Measurements from ENCODE around the gene KLC3.

Gene KLC3

DNA sequence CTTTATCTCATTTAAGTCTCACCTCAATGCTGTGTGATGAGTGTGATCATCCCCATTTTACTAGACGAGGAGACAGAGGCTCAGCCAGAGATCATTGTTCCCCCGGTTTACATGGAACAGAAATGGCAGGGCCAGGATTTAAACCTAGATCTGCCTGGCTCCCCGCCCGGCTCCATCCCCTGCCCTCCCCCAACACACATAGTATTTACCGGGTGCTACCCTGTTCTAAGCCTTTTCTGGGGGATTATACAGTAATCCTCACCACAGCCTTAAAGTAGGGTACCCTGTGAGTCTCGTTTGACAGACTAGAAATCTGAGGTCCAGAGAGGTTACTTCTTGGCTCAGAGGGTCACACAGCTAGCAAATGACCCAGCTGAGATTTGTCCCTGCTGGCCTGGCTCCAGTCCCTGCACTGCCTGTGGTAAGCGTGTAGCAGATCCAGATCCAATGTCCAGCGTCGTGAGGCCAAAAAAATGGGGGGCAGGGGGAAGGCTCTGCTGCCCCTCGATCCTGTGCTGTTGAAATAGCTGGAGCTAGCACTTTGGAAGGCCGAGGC is 3.8 kb upstream of the KLC3 start:
- H3K27me3 ChIP-seq (ENCODE audit: control insufficient read depth in 1 of 2, insufficient read depth in 1 of 2, low read length in 2 of 2), result peaks cover 15 to 21% of the 10 kb centered on the region in 2 experiments
- no peak for DNase-seq
- peak overlapping the region; percentile 68 for H4K91ac ChIP-seq (ENCODE audit: low read length)
- H3K23ac ChIP-seq (ENCODE audit: low read length in 2 of 2), result no peak overlapping the region
- no peak overlapping the region for H3K14ac ChIP-seq (ENCODE audit: low read length in 2 of 2)
- no peaks in the 10 kb centered on the region for H3K79me1 ChIP-seq (replicated peaks; ENCODE audit: low read length, poor library complexity, severe bottlenecking)
- no peaks in the 10 kb centered on the region for H3K36me3 ChIP-seq (ENCODE audit: control insufficient read depth in 1 of 2, insufficient read depth in 2 of 2, low read depth in 1 of 2, low read length in 2 of 2)
- H3K9me3 ChIP-seq (ENCODE audit: control insufficient read depth, low read length), result no peaks in the 10 kb centered on the region
- H3K4me3 ChIP-seq (ENCODE audit: insufficient read depth in 1 of 2, low read depth in 1 of 2, low read length in 2 of 2), result no peak overlapping the region
- H3K27ac ChIP-seq (ENCODE audit: low read length, poor library complexity, severe bottlenecking), result no peak overlapping the region
- no peak overlapping the region for H3K18ac ChIP-seq (ENCODE audit: low read depth in 1 of 2, low read length in 2 of 2)
- peaks cover 12% of the 10 kb centered on the region for H3K4me1 ChIP-seq (ENCODE audit: control insufficient read depth, insufficient read depth, low read depth, low read length)
- H3K9ac ChIP-seq (ENCODE audit: low read length), result no peak overlapping the region
- no peak overlapping the region for H2AK5ac ChIP-seq (ENCODE audit: low read length, severe bottlenecking)
- H2BK5ac ChIP-seq (ENCODE audit: low read depth, low read length, poor library complexity, severe bottlenecking), result no peak overlapping the region
- no peak overlapping the region for H2BK15ac ChIP-seq (ENCODE audit: low read depth, poor library complexity, severe bottlenecking)
- H3K4ac ChIP-seq (ENCODE audit: low read depth in 1 of 2, low read length in 2 of 2), result no peak overlapping the region
- H2BK12ac ChIP-seq (ENCODE audit: low read length in 2 of 2), result no peak overlapping the region
- WGBS, result 84% methylated on average over 11 of the region's 11 CpGs
- no peak overlapping the region for H2BK120ac ChIP-seq (ENCODE audit: low read depth, low read length)
- no peak overlapping the region for H3K4me2 ChIP-seq (ENCODE audit: low read length, poor library complexity, severe bottlenecking)
- no peak overlapping the region for H4K8ac ChIP-seq (ENCODE audit: low read length)
- H2AFZ ChIP-seq (ENCODE audit: low read depth, low read length), result no peak overlapping the region

DNA sequence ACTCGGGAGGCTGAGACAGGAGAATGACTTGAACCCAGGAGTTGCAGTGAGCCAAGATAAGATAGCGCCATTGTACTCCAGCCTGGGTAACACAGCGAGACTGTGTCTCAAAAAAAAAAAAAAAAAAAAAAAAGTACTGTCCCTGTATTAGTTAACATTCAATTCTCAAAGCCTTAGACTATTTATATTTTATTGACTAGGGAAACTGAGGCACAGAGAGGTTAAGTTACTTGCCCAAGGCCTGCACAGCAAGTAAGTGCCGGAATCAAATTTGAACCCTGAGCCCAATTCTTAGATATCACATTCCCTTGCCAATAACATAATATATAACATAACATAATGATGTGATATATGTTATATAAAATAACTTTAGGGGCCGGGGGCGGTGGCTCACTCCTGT is 921 bp upstream of the KLC3 start:
- H3K9ac ChIP-seq (ENCODE audit: low read length), result no peak overlapping the region
- H3K4ac ChIP-seq (ENCODE audit: low read depth in 1 of 2, low read length in 2 of 2), result no peak overlapping the region
- H2BK15ac ChIP-seq (ENCODE audit: low read depth, poor library complexity, severe bottlenecking), result no peak overlapping the region
- no peak overlapping the region for H2BK5ac ChIP-seq (ENCODE audit: low read depth, low read length, poor library complexity, severe bottlenecking)
- no peak overlapping the region for H2BK12ac ChIP-seq (ENCODE audit: low read length in 2 of 2)
- no peak overlapping the region for H4K91ac ChIP-seq (ENCODE audit: low read length)
- no peak overlapping the region for H3K4me3 ChIP-seq (ENCODE audit: insufficient read depth in 1 of 2, low read depth in 1 of 2, low read length in 2 of 2)
- H3K14ac ChIP-seq (ENCODE audit: low read length in 2 of 2), result no peak overlapping the region
- H2AK5ac ChIP-seq (ENCODE audit: low read length, severe bottlenecking), result no peak overlapping the region
- H3K36me3 ChIP-seq (ENCODE audit: control insufficient read depth in 1 of 2, insufficient read depth in 2 of 2, low read depth in 1 of 2, low read length in 2 of 2), result no peaks in the 10 kb centered on the region
- H3K23ac ChIP-seq (ENCODE audit: low read length in 2 of 2), result no peak overlapping the region
- 92% methylated on average over 3 of the region's 6 CpGs for WGBS
- no peak overlapping the region for H2AFZ ChIP-seq (ENCODE audit: low read depth, low read length)
- H4K8ac ChIP-seq (ENCODE audit: low read length), result no peak overlapping the region
- no peak overlapping the region for H3K27ac ChIP-seq (ENCODE audit: low read length, poor library complexity, severe bottlenecking)
- H3K18ac ChIP-seq (ENCODE audit: low read depth in 1 of 2, low read length in 2 of 2), result no peak overlapping the region
- DNase-seq, result no peak
- H3K9me3 ChIP-seq (ENCODE audit: control insufficient read depth, low read length), result no peaks in the 10 kb centered on the region
- peaks cover 18 to 28% of the 10 kb centered on the region in 2 experiments for H3K27me3 ChIP-seq (ENCODE audit: control insufficient read depth in 1 of 2, insufficient read depth in 1 of 2, low read length in 2 of 2)
- H2BK120ac ChIP-seq (ENCODE audit: low read depth, low read length), result no peak overlapping the region
- H3K79me1 ChIP-seq (replicated peaks; ENCODE audit: low read length, poor library complexity, severe bottlenecking), result no peaks in the 10 kb centered on the region
- no peak overlapping the region for H3K4me2 ChIP-seq (ENCODE audit: low read length, poor library complexity, severe bottlenecking)
- H3K4me1 ChIP-seq (ENCODE audit: control insufficient read depth, insufficient read depth, low read depth, low read length), result peaks cover 12% of the 10 kb centered on the region

DNA sequence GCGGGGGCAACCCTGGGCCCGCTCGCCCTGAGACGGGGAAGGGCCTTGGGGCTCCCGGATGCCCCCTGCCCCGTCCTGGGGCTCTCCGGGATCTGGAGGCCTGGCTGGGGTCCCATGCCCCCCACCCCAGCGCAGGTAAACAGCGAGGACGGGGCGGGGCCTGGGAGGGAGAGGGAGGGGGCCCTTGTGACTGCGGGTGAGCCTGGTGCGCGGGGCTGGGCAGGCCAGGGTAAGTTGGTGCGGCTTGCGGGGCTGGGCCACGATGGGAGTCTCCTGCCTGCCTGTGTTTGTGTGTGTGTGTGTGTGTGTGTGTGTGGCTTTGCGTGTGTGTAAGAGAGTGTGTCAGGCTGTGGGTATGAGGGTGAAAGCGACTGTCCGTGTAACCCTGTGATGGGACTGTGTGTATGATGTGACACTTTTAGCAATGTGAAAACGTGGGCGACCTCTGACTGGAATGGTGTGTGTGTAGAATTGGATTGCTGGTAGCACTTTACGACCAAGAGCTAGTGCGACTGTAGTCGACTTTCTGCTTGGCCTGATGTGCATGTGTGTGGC is 426 bp downstream of the KLC3 start:
- Histone ChIP-seq H2BK120ac (ENCODE audit: low read depth, low read length) (no peak overlapping the region), H2AFZ (ENCODE audit: low read depth, low read length) (no peak overlapping the region), H3K79me1 (replicated peaks; ENCODE audit: low read length, poor library complexity, severe bottlenecking) (no peaks in the 10 kb centered on the region), H3K36me3 (ENCODE audit: control insufficient read depth in 1 of 2, insufficient read depth in 2 of 2, low read depth in 1 of 2, low read length in 2 of 2) (no peaks in the 10 kb centered on the region), H3K9ac (ENCODE audit: low read length) (no peak overlapping the region), H2BK5ac (ENCODE audit: low read depth, low read length, poor library complexity, severe bottlenecking) (no peak overlapping the region), H2AK5ac (ENCODE audit: low read length, severe bottlenecking) (no peak overlapping the region), H2BK12ac (ENCODE audit: low read length in 2 of 2) (peak overlapping the region in 1 of 2 experiments; percentile 56), H3K4ac (ENCODE audit: low read depth in 1 of 2, low read length in 2 of 2) (no peak overlapping the region), H3K4me2 (ENCODE audit: low read length, poor library complexity, severe bottlenecking) (peak overlapping the region; percentile 68), H3K9me3 (ENCODE audit: control insufficient read depth, low read length) (no peaks in the 10 kb centered on the region), H3K18ac (ENCODE audit: low read depth in 1 of 2, low read length in 2 of 2) (no peak overlapping the region), H3K23ac (ENCODE audit: low read length in 2 of 2) (no peak overlapping the region), H3K27me3 (ENCODE audit: control insufficient read depth in 1 of 2, insufficient read depth in 1 of 2, low read length in 2 of 2) (peaks cover 25 to 36% of the 10 kb centered on the region in 2 experiments), H3K4me1 (ENCODE audit: control insufficient read depth, insufficient read depth, low read depth, low read length) (peaks cover 12% of the 10 kb centered on the region), H3K4me3 (ENCODE audit: insufficient read depth in 1 of 2, low read depth in 1 of 2, low read length in 2 of 2) (peak overlapping the region in 1 of 2 experiments; percentile 38), H3K14ac (ENCODE audit: low read length in 2 of 2) (no peak overlapping the region), H3K27ac (ENCODE audit: low read length, poor library complexity, severe bottlenecking) (no peak overlapping the region), H2BK15ac (ENCODE audit: low read depth, poor library complexity, severe bottlenecking) (peak overlapping the region; percentile 62), H4K91ac (ENCODE audit: low read length) (no peak overlapping the region), H4K8ac (ENCODE audit: low read length) (peak overlapping the region; percentile 62)
- DNase-seq, result peak; percentile 29
- WGBS, result 21% methylated on average over 24 of the region's 25 CpGs

DNA sequence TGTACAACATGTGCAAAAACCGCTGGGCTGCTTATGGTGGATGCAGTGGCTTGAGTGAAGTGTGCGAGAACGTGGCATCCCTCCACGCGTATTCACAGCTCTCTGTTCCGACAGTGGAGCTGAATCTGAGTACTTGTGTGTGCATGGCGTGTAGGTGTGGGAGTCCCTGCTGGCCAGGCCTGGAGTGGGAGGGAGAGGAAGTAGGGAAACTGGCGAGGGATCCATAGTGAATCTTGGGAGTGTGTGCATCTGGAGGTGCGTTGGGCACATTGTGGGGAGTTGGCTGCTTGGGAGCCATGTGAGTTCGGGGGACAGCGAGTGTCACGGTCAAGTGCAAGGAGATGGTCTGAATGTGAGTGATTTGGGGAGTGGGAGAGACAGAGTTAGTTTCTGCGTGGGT is 2.4 kb downstream of the KLC3 start:
- Histone ChIP-seq H3K4me3 (ENCODE audit: insufficient read depth in 1 of 2, low read depth in 1 of 2, low read length in 2 of 2) (no peak overlapping the region), H4K91ac (ENCODE audit: low read length) (no peak overlapping the region), H3K36me3 (ENCODE audit: control insufficient read depth in 1 of 2, insufficient read depth in 2 of 2, low read depth in 1 of 2, low read length in 2 of 2) (no peaks in the 10 kb centered on the region), H3K79me1 (replicated peaks; ENCODE audit: low read length, poor library complexity, severe bottlenecking) (no peaks in the 10 kb centered on the region), H2AFZ (ENCODE audit: low read depth, low read length) (no peak overlapping the region), H3K23ac (ENCODE audit: low read length in 2 of 2) (no peak overlapping the region), H3K27ac (ENCODE audit: low read length, poor library complexity, severe bottlenecking) (no peak overlapping the region), H3K9ac (ENCODE audit: low read length) (no peak overlapping the region), H2BK15ac (ENCODE audit: low read depth, poor library complexity, severe bottlenecking) (no peak overlapping the region), H2AK5ac (ENCODE audit: low read length, severe bottlenecking) (no peak overlapping the region), H2BK5ac (ENCODE audit: low read depth, low read length, poor library complexity, severe bottlenecking) (no peak overlapping the region), H3K27me3 (ENCODE audit: control insufficient read depth in 1 of 2, insufficient read depth in 1 of 2, low read length in 2 of 2) (peaks cover 25 to 45% of the 10 kb centered on the region in 2 experiments), H3K9me3 (ENCODE audit: control insufficient read depth, low read length) (no peaks in the 10 kb centered on the region), H3K4me1 (ENCODE audit: control insufficient read depth, insufficient read depth, low read depth, low read length) (peaks cover 12% of the 10 kb centered on the region), H3K18ac (ENCODE audit: low read depth in 1 of 2, low read length in 2 of 2) (no peak overlapping the region), H3K14ac (ENCODE audit: low read length in 2 of 2) (no peak overlapping the region), H4K8ac (ENCODE audit: low read length) (no peak overlapping the region), H3K4me2 (ENCODE audit: low read length, poor library complexity, severe bottlenecking) (no peak overlapping the region), H3K4ac (ENCODE audit: low read depth in 1 of 2, low read length in 2 of 2) (no peak overlapping the region), H2BK120ac (ENCODE audit: low read depth, low read length) (no peak overlapping the region), H2BK12ac (ENCODE audit: low read length in 2 of 2) (no peak overlapping the region)
- WGBS, result 85% methylated on average over 11 of the region's 13 CpGs
- no peak for DNase-seq
